H9 (cell line): ENCODE measurements around the gene KIF16B. TPM values are rescaled to one million over a fixed set of nuclear protein-coding genes. Genes with fewer than 3 reads are reported as not detected.

Source experiments
- DNase-seq: peaks from one replicate; pipeline ENCODE4 v3.0.0-alpha.2; 2017
- H2AFZ ChIP-seq: one replicate; pipeline ENCODE4 v1.6.1; 2013; ENCODE audit warnings: mild to moderate bottlenecking, low read length, control low read depth, moderate library complexity
- H2AK5ac ChIP-seq: 2 replicates; pipeline ENCODE4 v1.6.1; 2013; ENCODE audit warnings: low read length, control low read depth, mixed read lengths; ENCODE audit not compliant: insufficient read length
- H2BK120ac ChIP-seq: one replicate; pipeline ENCODE4 v1.6.1; 2013; ENCODE audit warnings: low read depth, mild to moderate bottlenecking, low read length, control low read depth, inconsistent platforms; ENCODE audit not compliant: poor library complexity, severe bottlenecking
- H2BK12ac ChIP-seq: 2 replicates; pipeline ENCODE4 v1.6.1; 2013; ENCODE audit warnings: low read length, control low read depth, mixed read lengths, low read depth; ENCODE audit not compliant: insufficient read length
- H2BK15ac ChIP-seq: 2 replicates; pipeline ENCODE4 v1.6.1; 2013; ENCODE audit warnings: low read depth, low read length, control low read depth
- H2BK20ac ChIP-seq: one replicate; pipeline ENCODE4 v1.6.1; 2013; ENCODE audit warnings: low read depth, mild to moderate bottlenecking, low read length, control low read depth, inconsistent platforms; ENCODE audit not compliant: poor library complexity, severe bottlenecking
- H2BK5ac ChIP-seq: 2 replicates; pipeline ENCODE4 v1.6.1; 2013; ENCODE audit warnings: low read length, control low read depth, mixed read lengths; ENCODE audit not compliant: insufficient read length
- H3K14ac ChIP-seq: 2 replicates; pipeline ENCODE4 v1.6.1; 2013; ENCODE audit warnings: low read length, control low read depth; ENCODE audit not compliant: insufficient read depth
- H3K18ac ChIP-seq: 2 replicates; pipeline ENCODE4 v1.6.1; 2013; ENCODE audit warnings: low read depth, mild to moderate bottlenecking, mixed read lengths, low read length, control low read depth; ENCODE audit not compliant: insufficient read length
- H3K23ac ChIP-seq: 2 replicates; pipeline ENCODE4 v1.6.1; 2013; ENCODE audit warnings: low read length, control low read depth, mixed read lengths, low read depth; ENCODE audit not compliant: insufficient read length
- H3K23me2 ChIP-seq: 2 replicates; pipeline ENCODE4 v1.6.1; 2013; ENCODE audit warnings: low read depth, mild to moderate bottlenecking, mixed read lengths, low read length, control low read depth; ENCODE audit not compliant: insufficient read length, poor library complexity, severe bottlenecking
- H3K27ac ChIP-seq: 2 replicates; pipeline ENCODE4 v1.5.1; 2013; ENCODE audit warnings: low read length, control low read depth, mixed read lengths, low read depth; ENCODE audit not compliant: insufficient read length
- H3K27me3 ChIP-seq: 2 replicates; pipeline ENCODE4 v1.6.1; 2013; ENCODE audit warnings: low read length, control low read depth, inconsistent platforms; ENCODE audit not compliant: insufficient read depth
- H3K4ac ChIP-seq: 2 replicates; pipeline ENCODE4 v1.6.1; 2013; ENCODE audit warnings: low read depth, mild to moderate bottlenecking, control low read depth, inconsistent platforms, low read length, moderate library complexity
- H3K4me1 ChIP-seq: 2 replicates; pipeline ENCODE4 v1.6.1; 2013; ENCODE audit warnings: low read length, control low read depth, inconsistent platforms; ENCODE audit not compliant: insufficient read depth
- H3K4me2 ChIP-seq: 2 replicates; pipeline ENCODE4 v1.6.1; 2013; ENCODE audit warnings: low read length, control low read depth, mixed read lengths; ENCODE audit not compliant: insufficient read length, insufficient read depth
- H3K56ac ChIP-seq: 2 replicates; pipeline ENCODE4 v1.6.1; 2013; ENCODE audit warnings: low read depth, mild to moderate bottlenecking, mixed read lengths, low read length, control low read depth; ENCODE audit not compliant: insufficient read length
- H3K79me1 ChIP-seq: 2 replicates; pipeline ENCODE4 v1.6.1; 2013; ENCODE audit warnings: low read depth, mild to moderate bottlenecking, moderate library complexity, low read length, control low read depth, inconsistent platforms; ENCODE audit not compliant: insufficient read depth, poor library complexity, severe bottlenecking
- H3K79me2 ChIP-seq: 2 replicates; pipeline ENCODE4 v1.6.1; 2013; ENCODE audit warnings: low read length, control low read depth, inconsistent platforms; ENCODE audit not compliant: insufficient read depth
- H3K9ac ChIP-seq: 2 replicates; pipeline ENCODE4 v1.6.1; 2013; ENCODE audit warnings: low read length, control low read depth, mixed read lengths; ENCODE audit not compliant: insufficient read length; ENCODE audit errors: extremely low read depth
- H3K9me3 ChIP-seq: one replicate; pipeline ENCODE4 v1.6.1; 2013; ENCODE audit warnings: low read depth, low read length, inconsistent platforms; ENCODE audit not compliant: control insufficient read depth
- H3T11ph ChIP-seq: one replicate; pipeline ENCODE4 v1.6.1; 2013; ENCODE audit warnings: mild to moderate bottlenecking, low read length, control low read depth, inconsistent platforms
- H4K20me1 ChIP-seq: one replicate; pipeline ENCODE4 v1.6.1; 2013; ENCODE audit not compliant: control insufficient read depth, insufficient read length, insufficient read depth
- H4K5ac ChIP-seq: 2 replicates; pipeline ENCODE4 v1.6.1; 2013; ENCODE audit warnings: low read depth, mild to moderate bottlenecking, mixed read lengths, low read length, control low read depth; ENCODE audit not compliant: insufficient read length
- H4K8ac ChIP-seq: replicated peaks from 2 replicates; pipeline ENCODE4 v1.6.1; 2013; ENCODE audit warnings: low read length, control low read depth, mixed read lengths, low read depth; ENCODE audit not compliant: insufficient read length
- H4K91ac ChIP-seq: 2 replicates; pipeline ENCODE4 v1.6.1; 2013; ENCODE audit warnings: low read depth, mild to moderate bottlenecking, moderate library complexity, mixed read lengths, low read length, control low read depth; ENCODE audit not compliant: insufficient read length
- H3K27ac Mint-ChIP-seq, 3 experiments: 2 replicates in 2 of 3; 3 replicates in 1 of 3; pipeline ENCODE4 v1.8.0; 2020 to 2021; ENCODE audit warnings: mixed read lengths in 3 of 3, mild to moderate bottlenecking in 1 of 3, moderate library complexity in 1 of 3
- H3K27me3 Mint-ChIP-seq: 2 replicates; pipeline ENCODE4 v1.8.0; 2021; ENCODE audit warnings: low read depth, mild to moderate bottlenecking, moderate library complexity, mixed read lengths
- H3K36me3 Mint-ChIP-seq, 3 experiments: 2 replicates in 2 of 3; 3 replicates in 1 of 3; pipeline ENCODE4 v1.8.0; 2020 to 2021; ENCODE audit warnings: low read depth in 3 of 3, mixed read lengths in 3 of 3; ENCODE audit not compliant: insufficient read depth in 1 of 3
- H3K4me1 Mint-ChIP-seq, 2 experiments: 2 replicates each; pipeline ENCODE4 v1.8.0; 2020; ENCODE audit warnings: mixed read lengths in 2 of 2
- H3K4me3 Mint-ChIP-seq, 2 experiments: 2 replicates in 1 of 2; 3 replicates in 1 of 2; pipeline ENCODE4 v1.8.0; 2020 to 2021; ENCODE audit warnings: mild to moderate bottlenecking in 2 of 2, mixed read lengths in 2 of 2, moderate library complexity in 1 of 2
- H3K9me3 Mint-ChIP-seq, 2 experiments: 2 replicates in 1 of 2; 3 replicates in 1 of 2; pipeline ENCODE4 v1.8.0; 2020; ENCODE audit warnings: mild to moderate bottlenecking in 2 of 2, mixed read lengths in 2 of 2, moderate library complexity in 1 of 2
- CTCF ChIP-seq: fragments of 200-600 bp; sonication (generic); conservative IDR thresholded peaks from 3 replicates; pipeline ENCODE4 v1.8.0; 2021; ENCODE audit warnings: antibody characterized with exemption, mild to moderate bottlenecking
- WGBS: extraction: QIAGEN DNeasy Blood & Tissue Kit; methylation state at CpG from one replicate; pipeline ENCODE4 v1.1.7; 2013; ENCODE audit warnings: missing lambda C conversion rate, low lambda C conversion rate, mixed read lengths; ENCODE audit not compliant: insufficient read length; ENCODE audit errors: extremely low coverage; 5-methylcytosine and 5-hydroxymethylcytosine counted together
- total RNA-seq: library from RNA; stranded (reverse); gene quantifications from 2 replicates; pipeline ENCODE4 v1.2.1, GENCODE V29; 2021

Gene KIF16B
- total RNA-seq, 1 experiment from 2014 or later, result 7.4 TPM

GRCh38 chr20:16563066-16563806, 10.0 kb downstream of the KIF16B start:
- Histone ChIP-seq H3K9me3 (no peaks in the 10 kb centered on the region), H3K4me1 (no peaks in the 10 kb centered on the region), H3K23ac (no peak overlapping the region), H4K8ac (no peak overlapping the region), H2BK5ac (no peak overlapping the region), H2BK12ac (no peak overlapping the region), H3K9ac (no peak overlapping the region), H2BK120ac (no peak overlapping the region), H3K23me2 (no peaks in the 10 kb centered on the region), H3K27me3 (no peaks in the 10 kb centered on the region), H3K4me2 (no peak overlapping the region), H3K79me1 (no peaks in the 10 kb centered on the region), H3K79me2 (no peaks in the 10 kb centered on the region; the same call in 1 of the 2 replicates), H4K5ac (no peak overlapping the region), H3T11ph (no peak overlapping the region), H3K18ac (no peak overlapping the region), H4K20me1 (peaks cover 4% of the 10 kb centered on the region), H3K4ac (no peak overlapping the region), H3K14ac (no peak overlapping the region), H3K56ac (no peak overlapping the region), H2BK20ac (no peak overlapping the region), H2AK5ac (no peak overlapping the region), H2BK15ac (no peak overlapping the region), H3K27ac (no peak overlapping the region), H4K91ac (no peak overlapping the region), H2AFZ (no peak overlapping the region)
- no peaks in the 10 kb centered on the region for H3K9me3 Mint-ChIP-seq
- peaks cover 9 to 15% of the 10 kb centered on the region in 2 experiments for H3K4me1 Mint-ChIP-seq
- no peaks in the 10 kb centered on the region; a peak in 1 of 7 replicates for H3K36me3 Mint-ChIP-seq
- no peak overlapping the region for H3K4me3 Mint-ChIP-seq
- TF ChIP-seq CTCF, result no peak
- no CpG with 5 or more reads among the region's 5 CpGs for WGBS
- DNase-seq, result no peak
- H3K27me3 Mint-ChIP-seq, result no peaks in the 10 kb centered on the region
- no peak overlapping the region for H3K27ac Mint-ChIP-seq
